ENCODE data around the gene SIK2.

SIK2 gene

GRCh38 chr11:111606986-111607385 lies 4.7 kb downstream of the SIK2 start:
- TF ChIP-seq EP300 (IDR thresholded peaks at IDR 0.05; ENCODE audit: borderline replicate concordance) (no peak), CREB1 (IDR thresholded peaks at IDR 0.05; ENCODE audit: low read depth) (no peak), FOXM1 (IDR thresholded peaks at IDR 0.05; ENCODE audit: borderline replicate concordance, low read depth) (no peak), NFIC (IDR thresholded peaks at IDR 0.05) (no peak), ZBTB7A (IDR thresholded peaks at IDR 0.05; ENCODE audit: low read depth) (no peak), REST (IDR thresholded peaks at IDR 0.05; ENCODE audit: low read depth) (no peak), MAX (IDR thresholded peaks at IDR 0.05) (no peak)

GRCh38 chr11:111607751-111608150 lies 5.5 kb downstream of the SIK2 start:
- no peak for TF ChIP-seq ZBTB7A (IDR thresholded peaks at IDR 0.05; ENCODE audit: low read depth)
- no peak for TF ChIP-seq FOXM1 (IDR thresholded peaks at IDR 0.05; ENCODE audit: borderline replicate concordance, low read depth)
- no peak for TF ChIP-seq RAD21 (IDR thresholded peaks at IDR 0.05; ENCODE audit: low read depth)
- no peak for TF ChIP-seq CREB1 (IDR thresholded peaks at IDR 0.05; ENCODE audit: low read depth)
- no peak for TF ChIP-seq NFIC (IDR thresholded peaks at IDR 0.05)
- no peak for TF ChIP-seq TCF12 (IDR thresholded peaks at IDR 0.05; ENCODE audit: low read depth)
- TF ChIP-seq EP300 (IDR thresholded peaks at IDR 0.05; ENCODE audit: borderline replicate concordance) = no peak
- TF ChIP-seq EGR1 (IDR thresholded peaks at IDR 0.05) = no peak
- no peak for TF ChIP-seq MAX (IDR thresholded peaks at IDR 0.05)

GRCh38 chr11:111612224-111612623 lies 10.0 kb downstream of the SIK2 start:
- no peak for TF ChIP-seq FOXM1 (IDR thresholded peaks at IDR 0.05; ENCODE audit: borderline replicate concordance, low read depth)
- no peak for TF ChIP-seq CREB1 (IDR thresholded peaks at IDR 0.05; ENCODE audit: low read depth)
- TF ChIP-seq REST (IDR thresholded peaks at IDR 0.05; ENCODE audit: low read depth) = no peak
- TF ChIP-seq TCF12 (IDR thresholded peaks at IDR 0.05; ENCODE audit: low read depth) = no peak
- TF ChIP-seq YY1 (IDR thresholded peaks at IDR 0.05; ENCODE audit: low read depth) = no peak
- TF ChIP-seq TEAD4 (IDR thresholded peaks at IDR 0.05) = no peak
- no peak for TF ChIP-seq NFIC (IDR thresholded peaks at IDR 0.05)
- TF ChIP-seq ZBTB7A (IDR thresholded peaks at IDR 0.05; ENCODE audit: low read depth) = no peak
- TF ChIP-seq RAD21 (IDR thresholded peaks at IDR 0.05; ENCODE audit: low read depth) = no peak
- TF ChIP-seq USF1 (IDR thresholded peaks at IDR 0.05) = no peak
- no peak for TF ChIP-seq EGR1 (IDR thresholded peaks at IDR 0.05)

- TF ChIP-seq EP300 (IDR thresholded peaks at IDR 0.05; ENCODE audit: borderline replicate concordance) (no peak), USF1 (IDR thresholded peaks at IDR 0.05) (no peak), FOXM1 (IDR thresholded peaks at IDR 0.05; ENCODE audit: borderline replicate concordance, low read depth) (no peak), RAD21 (IDR thresholded peaks at IDR 0.05; ENCODE audit: low read depth) (no peak), YY1 (IDR thresholded peaks at IDR 0.05; ENCODE audit: low read depth) (no peak), EGR1 (IDR thresholded peaks at IDR 0.05) (no peak), ZBTB7A (IDR thresholded peaks at IDR 0.05; ENCODE audit: low read depth) (no peak), TCF12 (IDR thresholded peaks at IDR 0.05; ENCODE audit: low read depth) (no peak)
These were observed 15.0 kb downstream of the SIK2 start for GRCh38 chr11:111617286-111617685.

- TF ChIP-seq USF1 (IDR thresholded peaks at IDR 0.05) (no peak), YY1 (IDR thresholded peaks at IDR 0.05; ENCODE audit: low read depth) (no peak), EGR1 (IDR thresholded peaks at IDR 0.05) (no peak), EP300 (IDR thresholded peaks at IDR 0.05; ENCODE audit: borderline replicate concordance) (no peak), MAX (IDR thresholded peaks at IDR 0.05) (no peak), CEBPB (IDR thresholded peaks at IDR 0.05) (no peak), REST (IDR thresholded peaks at IDR 0.05; ENCODE audit: low read depth) (no peak)
These were observed 18.3 kb downstream of the SIK2 start for GRCh38 chr11:111620518-111620917.

Data from Ishikawa (cell line).